Testis (tissue), 2 donors: ENCODE measurements around the gene PPT2.

ENCODE experiments used
- POLR2A ChIP-seq: fragments of 450-650 bp; IDR thresholded peaks from one replicate; pipeline ENCODE4 v1.6.1; 2017; ENCODE audit warnings: antibody characterized with exemption, mild to moderate bottlenecking, moderate library complexity
- TF ChIP-seq, protein P1 (sequence below), 3 experiments: fragments of 450-650 bp in 2 of 3; fragments of 200-600 bp in 1 of 3; sonication (generic) in 1 of 3; IDR thresholded peaks; one replicate each; pipeline ENCODE4 v1.5.1; 2016 to 2019; ENCODE audit warnings: antibody characterized with exemption in 3 of 3, mild to moderate bottlenecking in 2 of 3, moderate library complexity in 1 of 3

DNA sequence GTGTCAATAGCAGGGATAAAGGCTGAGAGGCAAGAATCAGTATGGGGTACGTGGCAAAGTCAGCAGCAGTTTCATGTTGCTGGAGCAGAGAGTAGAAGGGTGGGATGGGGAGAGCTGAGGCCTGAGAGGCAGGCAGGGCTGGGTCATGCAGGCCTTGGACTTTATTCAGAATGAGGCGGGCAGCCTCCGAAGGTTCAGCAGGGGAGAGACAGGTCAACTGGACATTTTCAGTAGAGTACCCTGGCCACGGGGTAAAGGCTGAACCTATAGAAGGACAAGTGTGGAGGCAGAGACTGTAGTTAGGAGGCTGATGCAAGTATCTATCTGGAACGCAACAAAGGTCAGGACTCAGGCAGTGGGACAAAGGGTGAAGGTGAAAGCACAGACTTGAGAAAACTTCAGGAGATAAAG, 56.3 kb downstream of the PPT2 start:
- no peak for TF ChIP-seq POLR2A
- TF ChIP-seq, protein P1, sequence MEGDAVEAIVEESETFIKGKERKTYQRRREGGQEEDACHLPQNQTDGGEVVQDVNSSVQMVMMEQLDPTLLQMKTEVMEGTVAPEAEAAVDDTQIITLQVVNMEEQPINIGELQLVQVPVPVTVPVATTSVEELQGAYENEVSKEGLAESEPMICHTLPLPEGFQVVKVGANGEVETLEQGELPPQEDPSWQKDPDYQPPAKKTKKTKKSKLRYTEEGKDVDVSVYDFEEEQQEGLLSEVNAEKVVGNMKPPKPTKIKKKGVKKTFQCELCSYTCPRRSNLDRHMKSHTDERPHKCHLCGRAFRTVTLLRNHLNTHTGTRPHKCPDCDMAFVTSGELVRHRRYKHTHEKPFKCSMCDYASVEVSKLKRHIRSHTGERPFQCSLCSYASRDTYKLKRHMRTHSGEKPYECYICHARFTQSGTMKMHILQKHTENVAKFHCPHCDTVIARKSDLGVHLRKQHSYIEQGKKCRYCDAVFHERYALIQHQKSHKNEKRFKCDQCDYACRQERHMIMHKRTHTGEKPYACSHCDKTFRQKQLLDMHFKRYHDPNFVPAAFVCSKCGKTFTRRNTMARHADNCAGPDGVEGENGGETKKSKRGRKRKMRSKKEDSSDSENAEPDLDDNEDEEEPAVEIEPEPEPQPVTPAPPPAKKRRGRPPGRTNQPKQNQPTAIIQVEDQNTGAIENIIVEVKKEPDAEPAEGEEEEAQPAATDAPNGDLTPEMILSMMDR (IDR thresholded peaks at IDR 0.05): no peak
